Activated CD4-positive, alpha-beta T cell treated with anti-CD3 and anti-CD28 coated beads, Interleukin-2, Interleukin-6, amounts not matched to agents 100 ng/mL and 50 ng/mL, durations not matched to agents 16 hours and 8 hours (primary cell): ENCODE results near the gene WNT16.

ENCODE experiments used
- DNase-seq: peaks from one replicate; pipeline ENCODE4 v3.0.0-alpha.2; 2020

Gene WNT16

DNA sequence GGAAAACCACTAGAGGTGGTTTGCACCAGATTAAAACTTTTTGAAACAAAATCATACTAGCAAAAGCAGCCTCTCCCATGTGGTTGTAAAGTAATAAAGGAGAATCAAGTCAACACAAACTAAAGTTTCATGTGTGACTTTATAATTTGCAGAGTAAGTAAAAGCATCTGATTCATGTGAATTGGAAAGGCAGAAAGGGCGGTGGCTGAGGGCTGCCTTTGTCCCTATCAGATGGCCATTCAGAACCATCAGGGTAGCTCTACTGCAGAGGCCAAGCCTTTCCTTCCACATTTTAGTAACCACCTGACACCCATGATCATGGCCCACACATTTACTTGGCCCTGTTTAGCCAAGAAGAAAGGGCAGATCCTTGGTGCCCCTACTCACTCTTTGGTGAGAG lies 15.7 kb downstream of the WNT16 start:
- no peak for DNase-seq

DNA sequence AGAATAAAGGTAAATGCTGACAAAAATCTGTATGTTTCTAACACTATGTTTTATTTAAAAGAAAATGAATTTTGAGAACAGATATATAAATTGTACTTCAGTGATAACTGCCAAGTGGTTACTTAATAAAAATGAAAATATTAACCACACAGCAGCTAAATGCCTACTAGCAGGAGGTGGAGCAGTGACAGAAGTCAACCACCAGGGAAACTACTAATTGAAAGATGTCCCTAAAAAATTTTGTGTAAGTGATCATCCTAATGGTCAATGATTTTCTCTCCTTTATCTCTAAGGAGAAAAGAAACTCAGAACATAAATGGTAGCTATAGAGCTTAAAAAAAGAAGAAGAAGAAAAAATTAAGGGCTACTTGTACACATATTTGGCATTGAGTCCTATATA lies 22.9 kb downstream of the WNT16 start:
- DNase-seq = no peak

DNA sequence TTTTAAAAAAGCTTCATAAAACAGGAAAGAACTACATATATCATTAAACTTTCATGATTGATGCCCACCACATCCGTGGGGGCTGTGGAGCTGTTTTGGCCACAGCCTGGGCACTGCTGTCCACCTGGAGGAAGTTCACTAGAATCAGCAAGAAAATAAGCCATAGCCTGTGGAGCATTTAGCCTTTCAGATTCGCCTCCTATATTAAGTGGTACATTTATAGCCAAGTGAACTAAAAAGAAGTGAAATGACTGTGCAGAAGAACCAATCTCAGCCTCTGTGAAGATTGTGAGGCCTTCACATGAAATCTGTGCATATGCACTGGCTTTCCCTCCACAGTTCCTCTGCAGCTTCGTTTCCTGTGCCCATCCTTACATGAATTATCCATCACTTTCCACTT lies 23.5 kb downstream of the WNT16 start:
- DNase-seq = no peak

DNA sequence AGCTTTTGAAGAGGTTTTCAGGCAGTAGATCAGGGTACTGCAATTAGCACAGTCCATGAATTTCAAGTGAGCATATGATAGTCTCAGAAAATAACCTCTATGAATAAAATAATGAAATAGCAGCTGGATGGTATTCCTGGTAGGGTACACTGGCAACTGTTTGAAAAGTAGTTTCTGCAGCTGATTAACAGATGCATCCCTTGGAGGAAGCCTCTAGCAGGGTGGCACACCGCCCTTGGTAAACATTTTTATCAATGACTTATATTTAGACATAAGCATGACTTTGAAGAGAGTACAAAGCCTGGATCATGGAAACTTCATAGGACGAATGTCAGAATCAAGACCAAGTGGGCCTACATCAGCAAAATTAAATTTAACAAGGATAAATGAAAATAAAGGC lies 26.8 kb downstream of the WNT16 start:
- no peak for DNase-seq

DNA sequence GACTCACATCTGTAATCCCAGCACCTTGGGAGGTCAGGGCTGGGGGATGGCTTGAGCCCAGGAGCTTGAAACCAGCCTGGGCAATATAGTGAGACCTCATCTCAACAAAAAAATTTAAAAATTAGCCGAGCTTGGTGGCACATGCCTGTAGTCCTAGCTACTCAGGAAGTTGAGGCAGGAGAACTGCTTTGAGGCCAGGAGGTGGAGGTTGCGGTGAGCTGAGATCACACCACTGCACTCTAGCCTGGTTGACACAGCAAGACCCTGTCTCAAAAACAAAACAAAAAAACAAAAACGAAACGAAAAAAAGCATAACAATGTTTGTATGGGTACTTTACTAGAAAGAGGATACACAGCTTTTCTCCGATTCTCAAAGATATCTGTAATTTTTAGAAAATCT lies 31.8 kb downstream of the WNT16 start:
- no peak for DNase-seq

DNA sequence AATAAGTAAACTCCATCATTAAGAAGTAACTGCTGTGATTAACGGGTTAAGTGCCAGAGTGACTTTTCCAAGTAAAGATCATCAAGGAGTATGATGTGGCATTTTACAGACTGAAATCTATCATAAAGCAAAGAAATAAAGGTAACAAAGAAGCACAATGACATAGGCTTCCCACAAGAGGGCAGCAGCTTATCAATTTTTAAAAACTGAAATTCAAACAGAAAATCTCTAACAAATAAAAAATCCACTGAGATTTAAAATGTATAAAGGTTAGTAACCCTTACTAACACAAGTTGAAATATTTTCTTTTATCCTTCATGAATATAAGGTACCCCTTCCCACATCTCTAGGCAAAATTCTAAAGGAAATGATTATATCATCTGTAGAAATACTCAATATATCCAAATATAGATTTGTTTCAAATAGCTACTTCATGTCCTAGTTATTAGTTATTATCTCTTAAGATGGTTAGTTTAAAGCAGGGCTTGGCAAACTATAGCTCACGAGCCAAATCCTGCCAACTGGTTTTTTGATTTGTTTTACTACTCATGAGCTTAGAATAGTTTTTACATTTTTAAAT lies 38.1 kb downstream of the WNT16 start:
- peak; percentile 54 for DNase-seq

DNA sequence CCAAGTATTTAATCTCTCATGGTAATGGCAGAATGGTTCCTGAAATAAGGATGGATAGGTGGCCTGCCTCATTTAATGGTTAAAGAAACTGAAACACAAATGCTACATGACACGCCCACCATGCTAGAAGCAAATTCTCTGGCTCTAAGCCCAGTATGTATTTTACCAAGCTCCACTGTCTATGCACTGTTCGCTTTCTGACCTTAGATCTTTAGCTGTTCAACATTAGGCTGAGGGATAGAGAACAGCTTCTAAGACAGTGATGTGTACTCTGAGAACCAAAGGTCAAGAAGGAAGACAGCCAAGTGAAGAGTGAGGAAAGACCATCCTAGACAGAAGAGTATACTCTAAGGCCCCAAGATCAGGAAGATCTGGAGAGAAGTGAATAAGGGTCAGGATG lies 40.7 kb downstream of the WNT16 start:
- peak; percentile 22 for DNase-seq

DNA sequence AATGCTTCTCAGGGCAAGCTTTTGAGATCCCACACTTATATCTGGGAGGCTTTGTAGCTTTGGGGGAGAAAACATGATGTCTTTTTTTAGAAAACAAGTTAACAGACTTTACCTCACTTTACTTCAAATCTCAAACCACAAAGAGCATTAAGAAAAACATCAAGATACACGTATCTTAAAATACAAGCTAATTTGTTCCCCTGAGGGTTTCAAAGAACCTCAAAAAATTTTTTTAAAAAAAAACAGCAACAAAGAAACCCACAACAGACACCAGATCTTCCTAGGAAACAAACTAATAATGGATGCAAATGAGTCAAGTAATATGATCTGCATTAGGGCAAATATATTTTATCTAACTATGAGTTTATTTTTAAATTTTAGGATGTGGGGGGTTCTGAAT lies 42.6 kb downstream of the WNT16 start:
- DNase-seq = no peak

DNA sequence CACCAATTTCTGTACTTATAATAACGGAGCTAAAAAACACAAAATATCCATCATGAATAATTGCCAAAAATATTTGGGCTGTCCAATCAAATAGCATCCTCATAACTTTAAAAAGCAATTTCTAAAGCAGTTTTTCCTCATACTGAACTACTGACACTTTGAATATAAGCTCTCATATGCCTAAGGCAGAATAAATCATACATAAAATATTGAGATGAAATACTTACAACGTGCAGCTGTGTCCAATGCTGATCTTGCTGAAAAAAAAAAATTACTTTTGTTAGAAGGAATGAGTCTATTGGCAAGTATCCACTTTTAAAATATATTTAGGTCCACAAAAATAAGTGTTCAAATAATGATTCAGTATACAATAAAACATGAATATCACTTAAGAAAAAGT lies 43.1 kb downstream of the WNT16 start:
- DNase-seq = no peak

DNA sequence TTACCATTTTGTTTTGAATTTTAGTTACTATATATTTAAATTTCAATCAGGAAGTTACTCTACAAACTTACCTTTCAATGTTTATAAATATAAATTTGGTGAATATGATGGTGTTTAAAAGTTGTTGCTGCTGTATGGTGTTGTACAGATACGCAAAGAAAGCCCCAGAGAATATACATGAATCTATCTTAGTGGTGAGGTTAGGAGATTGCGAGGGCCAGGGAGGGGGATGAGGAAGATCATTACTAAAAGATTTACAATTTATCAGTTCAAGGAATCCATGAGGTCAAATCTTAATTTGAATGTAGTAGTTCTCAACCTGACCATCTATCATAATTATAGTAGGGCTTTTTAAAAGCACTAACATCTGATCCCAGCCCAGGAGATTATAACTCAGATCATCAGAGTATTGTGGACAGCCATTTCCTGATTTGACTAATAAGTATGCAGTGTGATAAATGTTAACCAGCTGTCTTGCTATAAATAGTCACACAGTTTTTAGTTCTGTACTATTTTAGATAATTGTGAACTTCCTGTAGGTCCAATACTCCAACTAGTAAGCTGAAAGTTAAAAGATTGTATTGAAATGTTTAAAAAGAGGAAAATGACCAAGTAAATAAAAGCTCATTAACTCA lies 43.7 kb downstream of the WNT16 start:
- DNase-seq = peak; percentile 63

DNA sequence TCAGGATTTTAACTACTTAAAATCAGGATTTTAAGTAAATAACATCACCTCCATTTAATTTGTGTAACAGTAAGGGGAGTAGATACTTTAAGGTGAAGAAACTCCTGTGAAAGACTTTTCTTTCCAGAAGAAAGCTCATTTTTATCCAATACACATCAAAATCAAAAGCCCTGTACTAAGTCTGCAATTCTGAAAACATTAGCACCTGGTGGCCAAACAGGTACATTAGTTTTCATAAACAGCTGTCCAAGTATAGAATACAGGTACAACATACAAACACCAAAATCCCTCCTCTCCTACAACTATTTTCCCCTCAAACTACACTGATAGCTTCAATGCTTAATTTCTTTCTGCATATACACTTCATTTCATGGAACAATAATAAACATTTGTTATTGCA lies 44.4 kb downstream of the WNT16 start:
- DNase-seq = no peak

DNA sequence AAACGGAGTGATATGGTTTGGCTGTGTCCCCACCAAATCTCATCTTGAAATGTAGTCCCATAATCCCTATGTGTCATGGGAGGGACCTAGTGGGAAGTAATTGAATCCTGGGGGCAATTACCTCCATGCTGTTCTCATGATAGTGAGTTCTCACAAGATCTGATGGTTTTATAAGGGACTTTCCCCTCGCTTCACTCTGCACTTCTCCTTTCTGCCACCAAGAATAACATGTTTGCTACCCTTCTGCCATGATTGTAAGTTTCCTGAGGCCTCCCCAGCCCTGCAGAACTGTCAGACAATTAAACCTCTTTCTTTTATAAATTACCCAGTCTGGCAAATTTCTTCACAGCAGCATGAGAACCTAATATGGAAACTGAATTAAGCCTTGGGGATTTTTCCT lies 48.2 kb downstream of the WNT16 start:
- no peak for DNase-seq

DNA sequence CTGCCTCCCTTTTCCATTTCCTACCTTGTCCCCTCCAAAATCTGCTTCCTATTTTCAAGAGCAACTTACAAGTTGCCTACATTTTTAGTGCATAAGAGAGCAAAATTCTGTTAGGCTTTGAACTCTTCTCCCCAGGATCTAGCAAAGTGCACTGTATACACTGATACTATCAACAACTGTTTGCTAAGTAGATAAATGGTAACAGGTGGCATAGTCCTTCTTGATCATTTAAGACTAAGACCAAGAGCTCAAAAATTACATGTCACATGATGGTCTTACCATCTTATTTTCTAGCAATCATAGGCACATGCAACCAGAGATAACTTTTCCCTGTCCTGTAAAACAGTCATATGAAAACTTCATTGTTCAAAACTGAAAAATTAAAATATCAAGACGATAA lies 51.1 kb downstream of the WNT16 start:
- no peak for DNase-seq

DNA sequence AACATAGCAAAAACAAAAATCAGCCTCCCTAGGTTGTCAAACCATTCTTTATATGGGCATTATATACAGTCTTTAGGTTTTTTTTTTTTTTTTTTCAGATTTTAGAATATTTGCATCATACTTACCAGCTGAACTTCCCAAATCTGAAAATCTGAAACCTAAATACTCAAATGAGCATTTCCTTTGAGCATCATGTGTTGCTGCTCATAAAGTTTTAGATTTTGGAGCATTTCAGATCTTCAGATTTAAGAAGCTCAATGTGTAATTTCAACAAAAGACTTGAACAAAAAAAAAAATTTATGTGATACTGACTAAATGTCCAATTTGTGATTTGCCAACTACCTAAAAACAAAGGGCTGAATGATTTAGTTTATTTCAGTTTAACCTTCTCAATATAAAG lies 53.7 kb downstream of the WNT16 start:
- DNase-seq = no peak

DNA sequence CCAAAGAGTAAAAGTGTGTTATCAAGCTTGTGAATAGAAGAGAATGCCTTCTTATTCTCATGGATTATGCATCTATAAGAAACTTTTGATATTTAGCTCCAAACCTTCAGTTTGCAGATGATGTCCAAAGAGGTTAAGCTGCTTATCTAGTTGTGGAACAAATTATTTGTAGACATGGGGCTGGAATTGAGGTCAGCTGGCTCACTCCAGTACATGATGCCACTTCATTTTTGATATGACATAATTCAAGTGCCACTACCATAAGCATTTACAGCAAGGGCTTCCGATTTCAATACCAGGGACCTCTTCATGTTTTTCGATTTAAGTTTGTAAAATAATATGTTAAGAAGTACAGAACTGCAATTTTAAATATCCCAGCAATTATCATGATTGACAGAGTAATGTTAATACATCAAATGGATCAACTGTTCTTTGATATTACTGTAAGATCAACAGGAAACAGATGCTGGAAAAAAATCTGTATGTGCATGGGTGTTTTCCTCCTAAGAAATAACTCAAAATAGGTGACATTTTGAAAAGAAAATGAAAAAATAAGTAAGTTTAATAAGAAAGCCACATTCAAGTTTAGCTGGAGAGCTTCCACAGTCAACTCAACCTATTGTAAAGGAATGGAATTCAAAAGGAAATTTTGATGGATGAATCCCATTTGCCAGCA lies 54.6 kb downstream of the WNT16 start:
- DNase-seq = no peak

DNA sequence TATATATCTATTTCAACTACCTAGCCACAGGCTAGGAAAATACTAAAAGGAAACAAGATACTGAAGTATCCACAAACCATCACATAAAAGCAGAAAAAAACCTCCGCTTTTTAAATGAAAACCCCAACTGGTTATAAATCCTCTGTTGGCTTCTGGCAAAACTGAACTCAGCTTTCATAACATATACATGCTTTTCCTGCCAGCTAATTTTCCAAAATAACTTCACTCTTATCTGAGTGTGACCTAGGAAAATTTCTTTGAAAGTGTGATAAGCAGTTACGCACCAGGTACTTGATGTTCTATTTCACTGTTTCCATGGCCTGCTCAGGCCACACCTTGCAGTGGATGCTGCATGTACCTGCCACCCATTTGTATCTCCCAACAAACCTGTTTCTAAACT lies 55.5 kb downstream of the WNT16 start:
- no peak for DNase-seq

DNA sequence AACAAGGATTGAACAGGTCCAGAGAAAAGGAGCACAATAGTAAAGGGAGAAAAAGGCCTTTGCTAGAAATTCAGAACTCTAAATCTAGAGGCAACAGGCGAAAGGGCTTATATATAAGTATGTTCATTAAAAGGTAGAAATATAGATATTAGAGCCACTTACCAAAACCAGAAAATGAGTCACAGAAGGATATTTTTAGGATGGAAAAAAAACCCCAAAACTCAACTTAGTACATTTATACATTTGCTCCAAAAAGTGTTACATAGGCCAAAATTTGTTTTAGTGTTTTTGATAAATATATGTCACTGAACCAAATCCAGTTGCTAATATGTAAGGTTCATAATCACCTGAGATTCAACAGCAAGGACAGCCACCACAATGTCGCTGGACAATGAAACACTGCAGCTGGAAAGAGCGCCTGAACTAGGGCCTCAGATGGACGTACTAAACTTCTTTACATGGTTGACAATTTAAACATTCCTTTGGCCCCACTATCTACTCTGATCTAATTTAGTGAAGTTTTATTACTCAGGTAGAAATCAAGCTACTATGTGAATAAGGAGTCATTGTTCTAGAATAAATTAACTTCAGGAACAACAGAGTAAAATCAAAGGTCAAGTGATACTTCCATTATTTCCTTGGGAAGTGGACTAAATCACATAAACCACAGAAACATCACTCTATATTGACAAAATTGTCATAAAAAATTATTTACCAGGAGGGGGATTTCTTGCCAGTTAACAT lies 56.4 kb downstream of the WNT16 start:
- no peak for DNase-seq

DNA sequence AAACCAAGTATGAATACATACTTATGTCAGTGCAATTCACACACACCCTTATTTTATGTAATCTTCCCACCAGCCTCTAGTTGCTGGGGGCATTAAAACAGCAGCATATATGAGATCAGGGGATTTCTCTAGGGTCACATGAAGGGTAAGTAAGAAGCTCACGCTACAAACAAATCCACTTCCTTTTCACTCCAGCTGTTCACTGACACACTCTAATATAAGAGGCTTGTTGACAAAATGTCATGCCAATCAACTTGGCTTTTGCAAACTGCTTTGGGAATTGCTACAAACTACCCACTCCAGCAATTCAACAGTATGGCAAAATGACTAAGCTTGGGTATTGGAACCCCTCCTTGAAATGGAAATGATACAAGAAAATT lies 57.0 kb downstream of the WNT16 start:
- no peak for DNase-seq

DNA sequence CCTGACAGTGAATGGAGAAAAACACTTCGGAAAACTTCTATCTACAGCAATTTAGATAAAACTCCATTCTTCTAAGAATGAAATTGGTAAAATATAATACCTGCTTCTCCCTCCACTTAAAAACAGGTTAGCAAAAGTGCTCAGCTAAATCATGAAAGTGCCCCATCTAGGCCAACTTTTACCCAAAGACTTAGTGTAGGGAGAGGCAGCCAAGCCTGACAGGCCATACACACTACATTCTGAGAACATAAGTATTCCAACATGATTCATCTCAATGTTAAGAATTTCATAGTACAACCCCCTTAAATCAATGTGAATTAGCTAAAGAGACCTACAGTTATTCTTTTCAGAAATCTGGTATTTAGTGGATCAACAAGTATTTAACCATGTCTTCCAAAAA lies 60.1 kb downstream of the WNT16 start:
- DNase-seq = no peak

DNA sequence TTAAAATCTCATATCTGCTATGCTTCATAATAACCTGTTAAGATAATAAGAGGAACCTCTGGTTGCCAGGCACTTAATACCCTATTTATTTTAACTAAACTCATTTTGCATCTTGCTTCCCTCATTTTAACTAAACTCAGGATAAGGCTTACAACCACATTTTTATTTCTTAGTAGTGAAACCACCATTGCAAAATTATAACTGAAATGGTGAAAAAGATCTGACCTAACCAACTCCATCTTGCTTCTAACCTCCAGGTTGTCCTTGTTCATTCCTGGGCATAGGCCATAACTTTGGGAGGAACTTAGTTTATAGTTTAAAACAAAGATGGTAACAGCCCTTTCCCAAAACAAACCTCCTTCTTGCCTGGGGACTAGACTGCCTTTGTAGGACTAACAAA lies 61.3 kb downstream of the WNT16 start:
- DNase-seq = no peak

DNA sequence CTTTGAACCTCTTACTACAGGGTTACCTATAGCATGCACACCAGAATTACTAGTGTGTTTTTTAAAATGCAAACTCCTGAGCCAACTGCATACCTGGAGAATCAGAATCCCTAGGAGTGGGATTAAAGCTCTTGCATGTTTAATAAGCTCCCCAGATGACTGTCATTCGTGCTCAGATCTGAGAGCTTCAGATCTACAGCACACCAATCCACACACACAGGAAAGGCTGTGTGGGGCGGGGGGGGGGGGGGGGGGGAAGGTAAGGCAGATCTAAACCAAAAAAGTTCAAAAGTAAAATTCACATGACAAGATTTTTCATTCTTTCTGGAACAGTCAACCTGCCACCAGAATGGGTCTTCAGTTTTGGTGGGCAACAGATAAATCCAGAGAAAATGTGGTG lies 61.8 kb downstream of the WNT16 start:
- no peak for DNase-seq
